GM19238 (cell line): Measurements from ENCODE around the gene CNTNAP5.

Source experiments
- DNase-seq: peaks from one replicate; pipeline ENCODE4 v3.0.0; 2011; ENCODE audit warnings: low spot score; ENCODE audit not compliant: insufficient read length

Gene CNTNAP5

GRCh38 chr2:124882423-124882822, 857.3 kb downstream of the CNTNAP5 start:
- no peak for DNase-seq

DNA sequence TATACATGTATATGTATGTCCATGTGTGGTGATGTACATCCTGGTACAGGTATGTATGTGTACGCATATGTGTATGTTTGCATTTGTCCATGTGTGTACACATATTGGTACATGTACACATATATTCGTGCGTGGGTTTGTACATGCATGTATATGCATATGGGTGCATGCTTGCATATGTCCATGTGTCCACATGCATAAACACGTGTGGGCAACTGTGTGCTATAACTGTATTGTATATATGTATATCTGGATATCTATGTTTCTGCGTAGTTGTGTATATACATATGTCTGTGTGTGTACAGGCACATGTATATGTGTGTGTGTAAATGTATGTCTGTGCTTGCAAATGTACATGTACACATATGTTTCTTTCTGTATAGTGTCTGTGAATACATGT, 858.5 kb downstream of the CNTNAP5 start:
- no peak for DNase-seq

GRCh38 chr2:124884315-124884714, 859.2 kb downstream of the CNTNAP5 start:
- no peak for DNase-seq

DNA sequence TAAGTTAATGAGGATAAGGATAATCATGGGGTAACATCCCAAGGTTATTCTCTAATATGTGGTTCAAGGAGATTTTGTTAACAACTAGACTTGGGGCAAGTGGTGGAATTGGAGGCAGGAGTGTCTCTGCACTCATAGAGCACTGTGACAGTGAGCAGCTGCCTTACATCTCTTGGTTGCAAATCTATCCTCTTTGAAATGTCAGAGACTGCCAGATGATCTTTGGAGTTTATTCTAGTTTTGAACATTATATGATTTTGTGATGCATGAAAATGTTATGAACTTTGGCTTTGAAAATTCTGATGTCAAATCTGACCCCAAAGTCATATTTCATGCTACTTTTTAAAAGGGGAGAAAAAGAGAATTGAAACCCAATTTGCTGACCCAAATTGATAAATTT, 861.1 kb downstream of the CNTNAP5 start:
- DNase-seq: no peak

- DNase-seq: no peak
Measured at GRCh38 chr2:124887466-124887865, 862.4 kb downstream of the CNTNAP5 start.

DNA sequence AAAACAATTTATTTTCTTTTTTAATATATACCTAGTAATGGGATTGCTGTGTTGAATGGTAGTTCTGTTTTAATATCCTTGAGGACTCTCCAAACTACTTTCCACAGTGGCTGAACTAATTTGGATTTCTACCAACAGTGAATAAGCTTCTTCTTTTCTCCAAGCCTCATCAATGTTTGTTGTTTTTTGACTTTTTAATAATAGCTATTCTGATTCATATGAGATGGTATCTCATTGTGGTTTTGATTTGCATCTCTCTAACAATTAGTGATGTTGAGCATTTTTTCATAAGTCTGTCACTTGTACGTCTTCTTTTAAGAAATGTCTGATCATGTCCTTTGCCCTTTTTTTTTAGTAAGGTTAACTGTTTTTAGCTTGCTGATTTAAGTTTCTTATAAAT, 863.3 kb downstream of the CNTNAP5 start:
- no peak for DNase-seq

- no peak for DNase-seq
Measured at GRCh38 chr2:124894199-124894598, 869.1 kb downstream of the CNTNAP5 start.

DNA sequence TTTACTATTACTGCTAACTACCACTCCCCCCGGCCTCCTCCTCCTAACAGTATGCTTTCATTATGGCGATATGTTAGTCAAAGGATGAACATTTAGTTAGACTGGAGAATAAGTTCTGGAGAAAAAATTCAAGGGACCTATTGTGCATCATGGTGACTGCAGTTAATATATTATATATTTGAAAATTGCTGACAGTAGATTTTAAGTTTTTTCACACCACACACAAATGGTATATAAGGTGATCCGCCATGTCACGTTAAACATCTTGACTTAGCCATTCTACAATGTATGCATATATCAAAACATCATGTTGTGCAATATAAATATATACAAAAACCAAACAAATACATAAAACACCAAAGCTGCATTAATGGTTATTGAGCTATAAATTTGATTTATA, 873.7 kb downstream of the CNTNAP5 start:
- DNase-seq: no peak

DNA sequence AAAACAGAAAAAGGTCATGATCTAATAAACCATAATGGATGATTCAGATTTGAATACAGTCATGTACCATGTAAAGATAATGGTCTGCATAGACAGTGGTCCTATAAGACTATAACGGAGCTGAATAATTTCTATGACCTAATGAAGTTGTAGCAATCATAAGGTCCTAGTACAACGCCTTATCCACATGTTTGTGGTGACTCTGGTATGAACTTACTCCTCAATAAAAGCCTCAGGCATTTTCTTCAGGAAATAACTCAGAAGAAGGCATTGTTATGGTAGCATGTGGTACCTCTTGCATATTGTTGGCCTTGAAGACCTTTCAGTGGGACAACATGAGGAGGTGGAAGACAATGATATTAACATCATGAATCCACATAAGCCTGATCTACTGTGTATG, 883.3 kb downstream of the CNTNAP5 start:
- DNase-seq: no peak

- DNase-seq: no peak
Measured at GRCh38 chr2:124911560-124911959, 886.5 kb downstream of the CNTNAP5 start.

DNA sequence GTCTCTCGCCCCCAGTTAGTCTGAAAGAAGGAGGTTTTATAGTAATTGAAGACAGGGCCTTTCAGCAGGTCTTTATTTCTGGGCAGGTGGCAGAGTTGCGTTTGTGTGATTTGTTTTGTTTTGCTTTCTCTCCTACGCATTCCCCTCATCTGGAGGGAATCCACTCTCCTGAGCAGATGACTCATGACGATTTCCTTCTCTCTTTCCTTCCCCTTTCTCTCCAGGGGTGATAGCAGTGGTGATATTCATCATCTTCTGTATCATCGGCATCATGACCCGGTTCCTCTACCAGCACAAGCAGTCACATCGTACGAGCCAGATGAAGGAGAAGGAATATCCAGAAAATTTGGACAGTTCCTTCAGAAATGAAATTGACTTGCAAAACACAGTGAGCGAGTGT, 888.8 kb downstream of the CNTNAP5 start:
- DNase-seq: no peak

DNA sequence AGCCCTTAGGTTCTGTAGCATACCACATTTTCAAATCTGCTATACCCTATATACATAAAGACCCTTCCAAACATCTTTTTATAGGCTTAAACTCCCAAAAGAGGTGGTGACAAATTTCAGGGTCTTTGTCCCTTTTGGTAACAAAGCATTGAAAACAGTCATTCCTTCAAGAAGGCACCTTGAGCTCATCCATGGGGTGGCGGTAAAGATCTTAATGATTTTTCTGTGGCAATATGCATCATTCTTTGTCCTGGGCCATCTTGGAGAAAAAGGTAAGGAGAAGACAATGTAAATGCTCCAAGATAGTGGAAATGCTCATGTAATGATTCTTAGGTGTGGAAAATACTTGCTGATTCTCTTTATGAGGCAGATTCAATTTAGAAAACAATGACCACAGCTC, 890.5 kb downstream of the CNTNAP5 start:
- DNase-seq: no peak

- DNase-seq: no peak
Measured at GRCh38 chr2:124919296-124919695, 894.2 kb downstream of the CNTNAP5 start.

GRCh38 chr2:124920448-124920847, 895.4 kb downstream of the CNTNAP5 start:
- no peak for DNase-seq

DNA sequence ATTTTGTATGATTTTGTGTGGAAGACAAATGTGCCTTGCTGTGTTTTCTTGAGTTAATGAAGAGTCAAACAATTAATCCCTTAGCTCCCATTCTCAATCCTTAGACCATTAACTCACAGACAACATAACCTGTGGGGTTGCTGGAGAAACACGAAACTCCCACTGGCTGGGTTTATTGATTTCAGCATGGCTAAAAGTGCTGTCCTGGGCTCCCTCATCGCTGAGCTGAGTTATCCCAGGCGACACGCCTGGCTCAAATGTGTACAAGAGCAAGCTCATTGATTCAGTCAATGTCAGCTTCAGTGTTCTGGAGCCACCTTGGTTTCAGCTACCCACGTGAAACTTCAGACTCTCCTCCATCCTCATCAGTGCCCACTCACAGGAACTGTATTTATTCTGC, 896.1 kb downstream of the CNTNAP5 start:
- no peak for DNase-seq

DNA sequence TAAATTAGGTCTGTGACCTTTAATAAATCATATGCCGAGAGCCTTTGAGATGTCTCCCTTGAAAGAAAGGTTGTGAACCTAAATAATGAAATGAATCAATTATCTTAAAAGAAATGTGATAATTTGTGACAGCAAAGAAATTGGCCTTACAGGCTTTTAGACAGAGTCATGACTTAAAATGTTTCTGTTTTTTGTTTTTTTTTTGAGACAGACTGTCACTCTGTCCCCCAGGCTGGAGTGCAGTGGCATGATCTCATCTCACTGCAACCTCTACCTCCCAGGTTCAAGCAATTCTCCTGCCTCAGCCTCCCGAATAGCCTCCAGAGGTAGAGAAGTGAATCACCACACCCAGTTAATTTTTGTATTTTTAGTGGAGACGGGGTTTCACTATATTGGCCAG, 898.0 kb downstream of the CNTNAP5 start:
- DNase-seq: no peak

GRCh38 chr2:124933883-124934282, 908.8 kb downstream of the CNTNAP5 start:
- DNase-seq: no peak

DNA sequence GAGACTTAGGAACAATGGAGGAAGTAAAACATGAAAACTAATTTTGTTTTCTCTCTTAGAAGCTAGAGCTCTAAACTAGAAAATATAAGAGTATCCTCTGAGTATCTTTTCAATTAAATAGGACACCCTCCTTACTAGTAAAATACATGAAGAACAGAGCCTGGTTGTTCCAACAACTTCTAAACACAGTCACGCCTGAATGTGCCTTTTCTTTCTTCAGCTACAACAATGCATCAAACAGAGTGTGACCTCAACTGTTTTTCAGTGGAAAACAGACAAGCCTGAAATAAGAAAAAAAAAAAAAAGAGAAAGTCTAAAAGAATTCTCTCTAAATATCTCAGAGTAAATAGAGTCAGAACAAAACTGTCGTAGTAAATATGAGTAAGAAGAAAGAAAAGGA, 928.8 kb downstream of the CNTNAP5 start:
- no peak for DNase-seq

GRCh38 chr2:124959581-124959980, 934.5 kb downstream of the CNTNAP5 start:
- no peak for DNase-seq

- no peak for DNase-seq
Measured at GRCh38 chr2:124961132-124961531, 936.0 kb downstream of the CNTNAP5 start.
